ENCODE measurements around the gene SUN3. TPM values are rescaled to one million over a fixed set of nuclear protein-coding genes. Genes with fewer than 3 reads are reported as not detected.
A peak's percentile ranks its signal among the peaks of the same experiment; 100 is the strongest.

Gene SUN3
- total RNA-seq, 1 experiment from 2014 or later, result not detected

DNA sequence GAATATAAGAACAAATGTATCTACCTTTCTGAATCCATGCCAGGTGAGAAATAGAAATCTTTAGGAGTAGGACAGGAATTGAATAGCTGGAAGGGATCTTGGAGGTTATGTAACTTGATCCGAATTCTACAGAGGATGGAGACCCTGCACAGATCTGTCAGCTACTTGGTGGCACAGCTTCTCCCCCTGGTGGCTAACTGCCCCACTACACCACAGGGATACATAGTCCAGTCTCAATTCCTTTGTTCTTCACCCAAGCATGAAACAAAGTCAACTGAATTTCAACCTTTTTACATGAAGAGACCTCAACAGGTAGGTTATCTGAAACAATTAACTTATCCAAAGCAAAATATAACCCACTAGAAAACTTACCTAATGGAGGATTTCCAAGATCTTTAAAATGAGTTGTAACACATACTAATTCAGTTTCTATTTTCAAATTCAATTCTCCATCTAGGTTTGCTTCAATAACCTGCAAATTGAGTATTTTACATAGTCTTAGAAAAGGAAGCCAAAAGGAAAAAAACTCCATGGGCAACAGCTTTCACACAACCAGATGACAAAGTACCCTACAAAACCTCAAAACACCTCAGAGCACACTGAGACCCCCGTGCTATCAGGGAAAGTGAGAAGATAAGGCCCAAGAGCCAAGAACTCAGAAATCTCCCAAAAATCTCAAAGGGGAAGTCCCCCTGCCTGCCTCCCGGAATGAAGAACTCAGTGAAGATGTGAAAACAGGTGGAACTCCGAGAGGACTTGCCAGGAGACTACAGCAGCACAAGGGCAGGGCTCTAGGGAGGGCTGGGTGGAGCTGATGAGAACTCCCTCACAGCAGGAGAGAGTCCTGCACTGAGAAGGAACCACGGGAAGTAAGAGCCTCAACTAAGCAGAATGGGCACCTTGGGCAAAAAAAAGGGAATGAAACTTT is 59.8 kb downstream of the SUN3 start:
- Mint-ChIP-seq H3K27me3 (ENCODE audit: low read depth) (no peaks in the 10 kb centered on the region), H3K4me1 (peaks cover 8 to 11% of the 10 kb centered on the region in 2 experiments), H3K9me3 (no peaks in the 10 kb centered on the region; a peak in 1 of 5 replicates), H3K4me3 (no peak overlapping the region), H3K27ac (peak overlapping the region in 2 of 3 experiments; percentile 43 to 59; a peak in 2 of 7 replicates), H3K36me3 (ENCODE audit: insufficient read depth in 1 of 3, low read depth in 3 of 3) (peaks cover 52 to 90% (median 81%) of the 10 kb centered on the region in 3 experiments)
- no peaks in the 10 kb centered on the region for H3K4me1 ChIP-seq (ENCODE audit: insufficient read depth, low read length)
- no peak overlapping the region for H2AK5ac ChIP-seq (ENCODE audit: insufficient read length, low read length)
- H3K56ac ChIP-seq (ENCODE audit: insufficient read length, low read depth, low read length), result no peak overlapping the region
- H3K9me3 ChIP-seq (ENCODE audit: control insufficient read depth, low read depth, low read length), result no peaks in the 10 kb centered on the region
- DNase-seq, result peak; percentile 76
- H3K23ac ChIP-seq (ENCODE audit: insufficient read length, low read depth, low read length), result no peak overlapping the region
- H3K4ac ChIP-seq (ENCODE audit: low read depth, low read length), result no peak overlapping the region
- no peaks in the 10 kb centered on the region for H3K23me2 ChIP-seq (ENCODE audit: insufficient read length, low read depth, low read length, poor library complexity, severe bottlenecking)
- no peak overlapping the region for H3K18ac ChIP-seq (ENCODE audit: insufficient read length, low read depth, low read length)
- no peaks in the 10 kb centered on the region for H3K27me3 ChIP-seq (ENCODE audit: insufficient read depth, low read length)
- H4K91ac ChIP-seq (ENCODE audit: insufficient read length, low read depth, low read length), result no peak overlapping the region
- no peak overlapping the region for H2BK20ac ChIP-seq (ENCODE audit: low read depth, low read length, poor library complexity, severe bottlenecking)
- no CpG with 5 or more reads among the region's 5 CpGs for WGBS (ENCODE audit: extremely low coverage, insufficient read length, low lambda C conversion rate)
- H2BK15ac ChIP-seq (ENCODE audit: low read depth, low read length), result no peak overlapping the region
- H2AFZ ChIP-seq (ENCODE audit: low read length), result no peak overlapping the region
- no peak overlapping the region for H3T11ph ChIP-seq (ENCODE audit: low read length)
- no peak overlapping the region for H2BK5ac ChIP-seq (ENCODE audit: insufficient read length, low read length)
- no peak overlapping the region for H3K27ac ChIP-seq (ENCODE audit: insufficient read length, low read depth, low read length)
- H2BK120ac ChIP-seq (ENCODE audit: low read depth, low read length, poor library complexity, severe bottlenecking), result no peak overlapping the region
- H3K79me1 ChIP-seq (ENCODE audit: insufficient read depth, low read depth, low read length, poor library complexity, severe bottlenecking), result no peaks in the 10 kb centered on the region
- no peaks in the 10 kb centered on the region for H3K79me2 ChIP-seq (ENCODE audit: insufficient read depth, low read length)
- no peak overlapping the region for H4K5ac ChIP-seq (ENCODE audit: insufficient read length, low read depth, low read length)
- H3K4me2 ChIP-seq (ENCODE audit: insufficient read depth, insufficient read length, low read length), result no peak overlapping the region
- no peak overlapping the region for H3K9ac ChIP-seq (ENCODE audit: extremely low read depth, insufficient read length, low read length)
- H3K14ac ChIP-seq (ENCODE audit: insufficient read depth, low read length), result no peak overlapping the region
- no peak overlapping the region for H2BK12ac ChIP-seq (ENCODE audit: insufficient read length, low read depth, low read length)
- H4K8ac ChIP-seq (replicated peaks; ENCODE audit: insufficient read length, low read depth, low read length), result no peak overlapping the region
- no peaks in the 10 kb centered on the region for H4K20me1 ChIP-seq (ENCODE audit: control insufficient read depth, insufficient read depth, insufficient read length)
- TF ChIP-seq, protein P1, sequence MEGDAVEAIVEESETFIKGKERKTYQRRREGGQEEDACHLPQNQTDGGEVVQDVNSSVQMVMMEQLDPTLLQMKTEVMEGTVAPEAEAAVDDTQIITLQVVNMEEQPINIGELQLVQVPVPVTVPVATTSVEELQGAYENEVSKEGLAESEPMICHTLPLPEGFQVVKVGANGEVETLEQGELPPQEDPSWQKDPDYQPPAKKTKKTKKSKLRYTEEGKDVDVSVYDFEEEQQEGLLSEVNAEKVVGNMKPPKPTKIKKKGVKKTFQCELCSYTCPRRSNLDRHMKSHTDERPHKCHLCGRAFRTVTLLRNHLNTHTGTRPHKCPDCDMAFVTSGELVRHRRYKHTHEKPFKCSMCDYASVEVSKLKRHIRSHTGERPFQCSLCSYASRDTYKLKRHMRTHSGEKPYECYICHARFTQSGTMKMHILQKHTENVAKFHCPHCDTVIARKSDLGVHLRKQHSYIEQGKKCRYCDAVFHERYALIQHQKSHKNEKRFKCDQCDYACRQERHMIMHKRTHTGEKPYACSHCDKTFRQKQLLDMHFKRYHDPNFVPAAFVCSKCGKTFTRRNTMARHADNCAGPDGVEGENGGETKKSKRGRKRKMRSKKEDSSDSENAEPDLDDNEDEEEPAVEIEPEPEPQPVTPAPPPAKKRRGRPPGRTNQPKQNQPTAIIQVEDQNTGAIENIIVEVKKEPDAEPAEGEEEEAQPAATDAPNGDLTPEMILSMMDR (conservative IDR thresholded peaks at IDR 0.05), result peak; percentile 93
